ENCODE data around the gene PDHA1. TPM values are rescaled to one million over a fixed set of nuclear protein-coding genes. Genes with fewer than 3 reads are reported as not detected.

PDHA1 gene
- total RNA-seq, result 26.4 and 35.7 TPM in 2 replicates

GRCh38 chrX:19343535-19344408 lies at the start of gene PDHA1:
TSS of gene PDHA1 (plus strand) at chrX:19343927. CDS start at chrX:19344038, 111 bp downstream.
- Histone ChIP-seq H3K27me3 (ENCODE audit: insufficient read depth, low read length) (no peaks in the 10 kb centered on the region), H2AFZ (ENCODE audit: low read length) (peak within 1 kb of the TSS; percentile 76), H3K9me3 (ENCODE audit: low read depth, low read length) (no peaks in the 10 kb centered on the region), H4K20me1 (ENCODE audit: insufficient read depth, low read length) (no peaks in the 10 kb centered on the region), H3K27ac (ENCODE audit: low read depth, low read length) (peak within 1 kb of the TSS; percentile 69), H3K4me3 (ENCODE audit: insufficient read depth, low read length) (peak within 1 kb of the TSS; percentile 80), H3K4me1 (ENCODE audit: insufficient read depth, low read length) (peaks cover 5% of the 10 kb centered on the region), H3K4me2 (ENCODE audit: insufficient read depth, low read length) (peak within 1 kb of the TSS; percentile 82), H3K36me3 (ENCODE audit: insufficient read depth, low read length) (no peaks in the 10 kb centered on the region), H3K79me2 (ENCODE audit: insufficient read depth, low read length) (peaks cover 31% of the 10 kb centered on the region)
- peak; percentile 94 for DNase-seq (ENCODE audit: insufficient read length, low spot score, missing footprints)
- no peak for TF ChIP-seq CTCF (IDR thresholded peaks at IDR 0.05; ENCODE audit: extremely low read depth, low read depth, low read length)

- Histone ChIP-seq H3K27ac (ENCODE audit: low read depth, low read length) (no peak overlapping the region), H3K4me1 (ENCODE audit: insufficient read depth, low read length) (no peaks in the 10 kb centered on the region), H3K4me3 (ENCODE audit: insufficient read depth, low read length) (no peak overlapping the region), H4K20me1 (ENCODE audit: insufficient read depth, low read length) (no peaks in the 10 kb centered on the region), H3K4me2 (ENCODE audit: insufficient read depth, low read length) (peak overlapping the region; percentile 23), H3K79me2 (ENCODE audit: insufficient read depth, low read length) (no peaks in the 10 kb centered on the region), H3K27me3 (ENCODE audit: insufficient read depth, low read length) (no peaks in the 10 kb centered on the region), H3K9me3 (ENCODE audit: low read depth, low read length) (no peaks in the 10 kb centered on the region), H2AFZ (ENCODE audit: low read length) (no peak overlapping the region), H3K36me3 (ENCODE audit: insufficient read depth, low read length) (no peaks in the 10 kb centered on the region)
- peak; percentile 52 for DNase-seq (ENCODE audit: insufficient read length, low spot score, missing footprints)
- no peak for TF ChIP-seq CTCF (IDR thresholded peaks at IDR 0.05; ENCODE audit: extremely low read depth, low read depth, low read length)
Observed at GRCh38 chrX:19303256-19303880, 40.4 kb upstream of the PDHA1 start.

GRCh38 chrX:19326567-19326966 lies 17.2 kb upstream of the PDHA1 start:
- Histone ChIP-seq H3K36me3 (ENCODE audit: insufficient read depth, low read length) (no peaks in the 10 kb centered on the region), H3K4me1 (ENCODE audit: insufficient read depth, low read length) (no peaks in the 10 kb centered on the region), H2AFZ (ENCODE audit: low read length) (no peak overlapping the region), H3K4me3 (ENCODE audit: insufficient read depth, low read length) (no peak overlapping the region), H3K9me3 (ENCODE audit: low read depth, low read length) (no peaks in the 10 kb centered on the region), H3K27me3 (ENCODE audit: insufficient read depth, low read length) (no peaks in the 10 kb centered on the region), H3K4me2 (ENCODE audit: insufficient read depth, low read length) (no peak overlapping the region), H3K79me2 (ENCODE audit: insufficient read depth, low read length) (no peaks in the 10 kb centered on the region), H3K27ac (ENCODE audit: low read depth, low read length) (no peak overlapping the region), H4K20me1 (ENCODE audit: insufficient read depth, low read length) (no peaks in the 10 kb centered on the region)
- DNase-seq (ENCODE audit: insufficient read length, low spot score, missing footprints), result no peak
- no peak for TF ChIP-seq CTCF (IDR thresholded peaks at IDR 0.05; ENCODE audit: extremely low read depth, low read depth, low read length)

- no peaks in the 10 kb centered on the region for H4K20me1 ChIP-seq (ENCODE audit: insufficient read depth, low read length)
- no peaks in the 10 kb centered on the region for H3K4me1 ChIP-seq (ENCODE audit: insufficient read depth, low read length)
- TF ChIP-seq CTCF (IDR thresholded peaks at IDR 0.05; ENCODE audit: extremely low read depth, low read depth, low read length), result no peak
- H3K4me3 ChIP-seq (ENCODE audit: insufficient read depth, low read length), result no peak overlapping the region
- H3K79me2 ChIP-seq (ENCODE audit: insufficient read depth, low read length), result no peaks in the 10 kb centered on the region
- H3K4me2 ChIP-seq (ENCODE audit: insufficient read depth, low read length), result no peak overlapping the region
- no peaks in the 10 kb centered on the region for H3K9me3 ChIP-seq (ENCODE audit: low read depth, low read length)
- H3K36me3 ChIP-seq (ENCODE audit: insufficient read depth, low read length), result no peaks in the 10 kb centered on the region
- H3K27ac ChIP-seq (ENCODE audit: low read depth, low read length), result no peak overlapping the region
- H3K27me3 ChIP-seq (ENCODE audit: insufficient read depth, low read length), result no peaks in the 10 kb centered on the region
- DNase-seq (ENCODE audit: insufficient read length, low spot score, missing footprints), result no peak
- H2AFZ ChIP-seq (ENCODE audit: low read length), result no peak overlapping the region
Observed at GRCh38 chrX:19331831-19332230, 11.9 kb upstream of the PDHA1 start.
